IMR-90 (cell line): ENCODE data around the gene MMP25.

Source experiments
- BHLHE40 ChIP-seq: fragments of 150-350 bp; IDR thresholded peaks from 2 replicates; pipeline ENCODE4 v1.6.1; 2016; ENCODE audit warnings: mild to moderate bottlenecking, low read depth, low read length
- CEBPB ChIP-seq: IDR thresholded peaks from 2 replicates; pipeline ENCODE4 v1.6.1; 2012; ENCODE audit warnings: low read depth, low read length, improper control_type of control experiment
- CHD1 ChIP-seq: IDR thresholded peaks from 2 replicates; pipeline ENCODE4 v1.6.1; 2012; ENCODE audit warnings: low read depth, low read length, improper control_type of control experiment
- FOS ChIP-seq: fragments of 150-350 bp; IDR thresholded peaks from 2 replicates; pipeline ENCODE4 v1.6.1; 2016; ENCODE audit warnings: low read depth, low read length
- MAFK ChIP-seq: IDR thresholded peaks from 2 replicates; pipeline ENCODE4 v1.6.1; 2012; ENCODE audit warnings: low read depth, low read length, improper control_type of control experiment
- MXI1 ChIP-seq: IDR thresholded peaks from 2 replicates; pipeline ENCODE4 v1.6.1; 2012; ENCODE audit warnings: low read depth, mild to moderate bottlenecking, low read length, moderate library complexity, borderline replicate concordance
- NFE2L2 ChIP-seq: fragments of 150-350 bp; IDR thresholded peaks from 2 replicates; pipeline ENCODE4 v1.6.1; 2016; ENCODE audit warnings: low read depth, mild to moderate bottlenecking, low read length
- POLR2A ChIP-seq: IDR thresholded peaks from 2 replicates; pipeline ENCODE4 v1.6.1; 2012; ENCODE audit warnings: mild to moderate bottlenecking, low read depth, low read length
- RCOR1 ChIP-seq: IDR thresholded peaks from 2 replicates; pipeline ENCODE4 v1.6.1; 2012; ENCODE audit warnings: mild to moderate bottlenecking, low read length, improper control_type of control experiment; ENCODE audit not compliant: insufficient replicate concordance
- RFX5 ChIP-seq: IDR thresholded peaks from 2 replicates; pipeline ENCODE4 v1.8.0; 2012; ENCODE audit warnings: low read depth, mild to moderate bottlenecking, low read length, moderate library complexity
- TF ChIP-seq, protein P1 (sequence below): conservative IDR thresholded peaks from 2 replicates; pipeline ENCODE4 v1.5.1; 2012; ENCODE audit warnings: mild to moderate bottlenecking, low read depth, low read length, improper control_type of control experiment
- TF ChIP-seq, protein P2 (sequence below): fragments of 150-350 bp; IDR thresholded peaks from 2 replicates; pipeline ENCODE4 v1.6.1; 2017; ENCODE audit warnings: mild to moderate bottlenecking, antibody characterized with exemption, low read length, low read depth
- TF ChIP-seq, protein P3 (sequence below): fragments of 150-350 bp; IDR thresholded peaks from 2 replicates; pipeline ENCODE4 v1.6.1; 2016; ENCODE audit warnings: low read depth, mild to moderate bottlenecking, low read length, moderate library complexity, borderline replicate concordance

DNA sequence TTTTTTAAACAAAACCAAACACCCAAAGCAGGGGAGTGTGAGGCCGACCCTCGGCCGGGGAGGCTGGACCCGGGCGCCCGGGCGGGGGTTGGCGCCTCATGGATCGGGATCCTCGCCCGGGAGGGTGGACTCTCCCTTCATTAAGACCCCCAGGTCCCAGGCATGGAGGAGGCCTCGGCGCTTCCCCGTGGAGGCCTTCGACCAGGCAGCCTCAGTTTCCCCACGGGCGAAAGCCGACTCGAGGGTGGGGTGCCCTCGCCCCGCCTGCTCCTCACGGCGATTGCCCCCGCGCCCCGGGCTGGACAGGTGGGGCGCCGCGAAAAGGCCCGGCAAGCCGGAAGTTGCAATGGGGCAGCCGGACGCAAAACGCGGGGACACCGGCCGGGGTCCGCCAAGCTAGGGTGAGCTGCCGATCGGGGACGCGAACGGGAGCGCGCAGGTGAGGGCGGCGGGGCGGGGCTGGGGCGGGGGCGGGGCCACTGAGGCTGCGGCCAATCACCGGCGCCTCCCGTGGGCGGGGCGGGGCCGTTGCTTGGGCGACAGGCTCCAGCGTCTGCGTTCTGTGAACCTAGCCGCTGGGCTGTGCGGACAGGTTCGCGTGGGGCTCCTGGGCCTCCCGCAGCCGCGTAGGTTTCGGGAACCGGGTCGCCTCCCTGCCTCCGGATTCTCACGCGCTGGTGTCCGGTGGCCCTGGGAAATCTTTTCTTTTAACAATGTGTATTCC, 60.0 kb downstream of the MMP25 start:
- TF ChIP-seq, protein P1, sequence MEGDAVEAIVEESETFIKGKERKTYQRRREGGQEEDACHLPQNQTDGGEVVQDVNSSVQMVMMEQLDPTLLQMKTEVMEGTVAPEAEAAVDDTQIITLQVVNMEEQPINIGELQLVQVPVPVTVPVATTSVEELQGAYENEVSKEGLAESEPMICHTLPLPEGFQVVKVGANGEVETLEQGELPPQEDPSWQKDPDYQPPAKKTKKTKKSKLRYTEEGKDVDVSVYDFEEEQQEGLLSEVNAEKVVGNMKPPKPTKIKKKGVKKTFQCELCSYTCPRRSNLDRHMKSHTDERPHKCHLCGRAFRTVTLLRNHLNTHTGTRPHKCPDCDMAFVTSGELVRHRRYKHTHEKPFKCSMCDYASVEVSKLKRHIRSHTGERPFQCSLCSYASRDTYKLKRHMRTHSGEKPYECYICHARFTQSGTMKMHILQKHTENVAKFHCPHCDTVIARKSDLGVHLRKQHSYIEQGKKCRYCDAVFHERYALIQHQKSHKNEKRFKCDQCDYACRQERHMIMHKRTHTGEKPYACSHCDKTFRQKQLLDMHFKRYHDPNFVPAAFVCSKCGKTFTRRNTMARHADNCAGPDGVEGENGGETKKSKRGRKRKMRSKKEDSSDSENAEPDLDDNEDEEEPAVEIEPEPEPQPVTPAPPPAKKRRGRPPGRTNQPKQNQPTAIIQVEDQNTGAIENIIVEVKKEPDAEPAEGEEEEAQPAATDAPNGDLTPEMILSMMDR = no peak
- TF ChIP-seq CHD1 (no peak), CEBPB (no peak; the same call in 1 of the 2 replicates), POLR2A (0 out of 2 replicates have a peak, but pooled peaks have one; percentile 12), RFX5 (no peak), MAFK (no peak), MXI1 (0 out of 2 replicates have a peak, but pooled peaks have one; percentile 54), FOS (no peak), BHLHE40 (no peak), NFE2L2 (no peak), RCOR1 (no peak)
- TF ChIP-seq, protein P2, sequence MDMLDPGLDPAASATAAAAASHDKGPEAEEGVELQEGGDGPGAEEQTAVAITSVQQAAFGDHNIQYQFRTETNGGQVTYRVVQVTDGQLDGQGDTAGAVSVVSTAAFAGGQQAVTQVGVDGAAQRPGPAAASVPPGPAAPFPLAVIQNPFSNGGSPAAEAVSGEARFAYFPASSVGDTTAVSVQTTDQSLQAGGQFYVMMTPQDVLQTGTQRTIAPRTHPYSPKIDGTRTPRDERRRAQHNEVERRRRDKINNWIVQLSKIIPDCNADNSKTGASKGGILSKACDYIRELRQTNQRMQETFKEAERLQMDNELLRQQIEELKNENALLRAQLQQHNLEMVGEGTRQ = no peak
- TF ChIP-seq, protein P3, sequence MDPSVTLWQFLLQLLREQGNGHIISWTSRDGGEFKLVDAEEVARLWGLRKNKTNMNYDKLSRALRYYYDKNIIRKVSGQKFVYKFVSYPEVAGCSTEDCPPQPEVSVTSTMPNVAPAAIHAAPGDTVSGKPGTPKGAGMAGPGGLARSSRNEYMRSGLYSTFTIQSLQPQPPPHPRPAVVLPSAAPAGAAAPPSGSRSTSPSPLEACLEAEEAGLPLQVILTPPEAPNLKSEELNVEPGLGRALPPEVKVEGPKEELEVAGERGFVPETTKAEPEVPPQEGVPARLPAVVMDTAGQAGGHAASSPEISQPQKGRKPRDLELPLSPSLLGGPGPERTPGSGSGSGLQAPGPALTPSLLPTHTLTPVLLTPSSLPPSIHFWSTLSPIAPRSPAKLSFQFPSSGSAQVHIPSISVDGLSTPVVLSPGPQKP = no peak
